ENCODE results near the gene ZNF575. TPM values are rescaled to one million over a fixed set of nuclear protein-coding genes. Genes with fewer than 3 reads are reported as not detected.
A peak's percentile ranks its signal among the peaks of the same experiment; 100 is the strongest.

Gene ZNF575
- total RNA-seq (2021) (0.13 to 0.25 TPM in 2 of 3 replicates, not detected in the other), Bru-seq, nascent RNA (percentile 13 among the genes with signal in this experiment)
- long read RNA-seq, experiment 1, result 0 reads
- long read RNA-seq, experiment 2, result 0 reads
- long read RNA-seq, experiment 3, result 0 reads

DNA sequence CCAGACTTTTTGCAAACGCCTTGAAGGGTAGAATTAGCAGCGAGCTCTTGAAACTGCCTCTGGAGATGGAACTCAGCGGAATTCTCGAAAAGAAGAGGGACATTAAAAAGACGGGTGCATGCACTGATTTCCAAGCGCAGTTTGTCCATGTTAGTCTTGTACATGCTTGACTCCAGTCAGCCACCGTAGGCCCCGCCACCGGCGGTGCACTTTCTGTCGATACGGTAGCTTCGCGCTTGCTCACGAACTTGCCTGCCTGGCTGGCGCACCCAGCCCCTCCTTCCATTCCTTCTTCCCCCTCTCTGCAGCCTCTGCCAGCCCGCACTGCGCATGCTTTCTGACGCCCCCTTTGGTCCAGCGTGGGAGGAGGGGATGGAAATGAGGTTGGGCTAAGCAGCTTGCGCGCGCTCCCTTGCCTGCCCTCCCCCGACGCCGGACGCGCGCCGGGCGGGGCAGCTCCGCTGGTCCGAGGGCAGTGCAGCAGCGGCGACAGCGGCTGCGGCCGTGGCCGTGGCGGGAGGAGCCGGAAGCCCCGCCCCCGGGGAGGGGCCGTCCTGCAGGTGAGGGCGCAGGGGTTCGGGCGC, at the start of gene ZNF575:
TSS of gene ZNF575 (plus strand) at position 227 of the 584 bp plus-strand sequence. CDS start 1,235 bp downstream, outside the sequence.
- POLR2A ChIA-PET, result interaction anchor here (0.6 to 1.7 kb wide), 9 partner anchors 9 to 222 kb away, joined by 3 to 8 read pairs (median 4); partner anchors contain the start of genes PLAUR and SMG9
- CTCF ChIA-PET, result interaction anchor here (0.6 to 4.5 kb wide), 23 partner anchors 9 to 964 kb away, joined by 3 to 140 read pairs (median 6); partner anchors contain the start of genes IRGQ, PHLDB3 and ZNF576
- Mint-ChIP-seq H3K27ac (peak within 1 kb of the TSS; percentile 100), H3K4me1 (peaks cover 18% of the 10 kb centered on the region), H3K9me3 (no peaks in the 10 kb centered on the region), H3K36me3 (peaks cover 7% of the 10 kb centered on the region; the same call in 1 of the 2 replicates), H3K4me3 (peak within 1 kb of the TSS; percentile 95), H3K27me3 (ENCODE audit: low read depth) (peaks cover 25% of the 10 kb centered on the region)
- peak; percentile 96 for DNase-seq (ENCODE audit: low spot score)
- ATAC-seq, result peak; percentile 68
- TF ChIP-seq E2F1 (CRISPR knock-in tag; IDR thresholded peaks at IDR 0.05) (no peak), SMAD4 (CRISPR knock-in tag; IDR thresholded peaks at IDR 0.05) (no peak), HMGA2 (CRISPR knock-in tag; IDR thresholded peaks at IDR 0.05) (no peak), FOXP1 (CRISPR knock-in tag; IDR thresholded peaks at IDR 0.05; ENCODE audit: borderline replicate concordance) (no peak), STAT6 (CRISPR knock-in tag; conservative IDR thresholded peaks at IDR 0.05; ENCODE audit: low read depth) (no peak), SMAD3 (CRISPR knock-in tag; IDR thresholded peaks at IDR 0.05; ENCODE audit: borderline replicate concordance) (peak; percentile 67; the same call in 1 of the 2 replicates), ETV6 (CRISPR knock-in tag; IDR thresholded peaks at IDR 0.05) (peak; percentile 78), NR1H2 (CRISPR knock-in tag; IDR thresholded peaks at IDR 0.05) (no peak), ZNF263 (CRISPR knock-in tag; IDR thresholded peaks at IDR 0.05; ENCODE audit: low read depth) (no peak), TEAD4 (CRISPR knock-in tag; IDR thresholded peaks at IDR 0.05) (no peak), ZBTB43 (CRISPR knock-in tag; IDR thresholded peaks at IDR 0.05) (no peak)
- TF ChIP-seq, protein P1, sequence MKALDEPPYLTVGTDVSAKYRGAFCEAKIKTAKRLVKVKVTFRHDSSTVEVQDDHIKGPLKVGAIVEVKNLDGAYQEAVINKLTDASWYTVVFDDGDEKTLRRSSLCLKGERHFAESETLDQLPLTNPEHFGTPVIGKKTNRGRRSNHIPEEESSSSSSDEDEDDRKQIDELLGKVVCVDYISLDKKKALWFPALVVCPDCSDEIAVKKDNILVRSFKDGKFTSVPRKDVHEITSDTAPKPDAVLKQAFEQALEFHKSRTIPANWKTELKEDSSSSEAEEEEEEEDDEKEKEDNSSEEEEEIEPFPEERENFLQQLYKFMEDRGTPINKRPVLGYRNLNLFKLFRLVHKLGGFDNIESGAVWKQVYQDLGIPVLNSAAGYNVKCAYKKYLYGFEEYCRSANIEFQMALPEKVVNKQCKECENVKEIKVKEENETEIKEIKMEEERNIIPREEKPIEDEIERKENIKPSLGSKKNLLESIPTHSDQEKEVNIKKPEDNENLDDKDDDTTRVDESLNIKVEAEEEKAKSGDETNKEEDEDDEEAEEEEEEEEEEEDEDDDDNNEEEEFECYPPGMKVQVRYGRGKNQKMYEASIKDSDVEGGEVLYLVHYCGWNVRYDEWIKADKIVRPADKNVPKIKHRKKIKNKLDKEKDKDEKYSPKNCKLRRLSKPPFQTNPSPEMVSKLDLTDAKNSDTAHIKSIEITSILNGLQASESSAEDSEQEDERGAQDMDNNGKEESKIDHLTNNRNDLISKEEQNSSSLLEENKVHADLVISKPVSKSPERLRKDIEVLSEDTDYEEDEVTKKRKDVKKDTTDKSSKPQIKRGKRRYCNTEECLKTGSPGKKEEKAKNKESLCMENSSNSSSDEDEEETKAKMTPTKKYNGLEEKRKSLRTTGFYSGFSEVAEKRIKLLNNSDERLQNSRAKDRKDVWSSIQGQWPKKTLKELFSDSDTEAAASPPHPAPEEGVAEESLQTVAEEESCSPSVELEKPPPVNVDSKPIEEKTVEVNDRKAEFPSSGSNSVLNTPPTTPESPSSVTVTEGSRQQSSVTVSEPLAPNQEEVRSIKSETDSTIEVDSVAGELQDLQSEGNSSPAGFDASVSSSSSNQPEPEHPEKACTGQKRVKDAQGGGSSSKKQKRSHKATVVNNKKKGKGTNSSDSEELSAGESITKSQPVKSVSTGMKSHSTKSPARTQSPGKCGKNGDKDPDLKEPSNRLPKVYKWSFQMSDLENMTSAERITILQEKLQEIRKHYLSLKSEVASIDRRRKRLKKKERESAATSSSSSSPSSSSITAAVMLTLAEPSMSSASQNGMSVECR (CRISPR knock-in tag; IDR thresholded peaks at IDR 0.05; ENCODE audit: borderline replicate concordance), result 0 out of 2 replicates have a peak, but pooled peaks have one; percentile 33
- TF ChIP-seq, protein P2, sequence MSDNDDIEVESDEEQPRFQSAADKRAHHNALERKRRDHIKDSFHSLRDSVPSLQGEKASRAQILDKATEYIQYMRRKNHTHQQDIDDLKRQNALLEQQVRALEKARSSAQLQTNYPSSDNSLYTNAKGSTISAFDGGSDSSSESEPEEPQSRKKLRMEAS (CRISPR knock-in tag; IDR thresholded peaks at IDR 0.05), result peak; percentile 61; the same call in 1 of the 2 replicates
- TF ChIP-seq, protein P3, sequence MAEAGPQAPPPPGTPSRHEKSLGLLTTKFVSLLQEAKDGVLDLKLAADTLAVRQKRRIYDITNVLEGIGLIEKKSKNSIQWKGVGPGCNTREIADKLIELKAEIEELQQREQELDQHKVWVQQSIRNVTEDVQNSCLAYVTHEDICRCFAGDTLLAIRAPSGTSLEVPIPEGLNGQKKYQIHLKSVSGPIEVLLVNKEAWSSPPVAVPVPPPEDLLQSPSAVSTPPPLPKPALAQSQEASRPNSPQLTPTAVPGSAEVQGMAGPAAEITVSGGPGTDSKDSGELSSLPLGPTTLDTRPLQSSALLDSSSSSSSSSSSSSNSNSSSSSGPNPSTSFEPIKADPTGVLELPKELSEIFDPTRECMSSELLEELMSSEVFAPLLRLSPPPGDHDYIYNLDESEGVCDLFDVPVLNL (CRISPR knock-in tag; IDR thresholded peaks at IDR 0.05; ENCODE audit: borderline replicate concordance, low read depth), result no peak
- TF ChIP-seq, protein P4, sequence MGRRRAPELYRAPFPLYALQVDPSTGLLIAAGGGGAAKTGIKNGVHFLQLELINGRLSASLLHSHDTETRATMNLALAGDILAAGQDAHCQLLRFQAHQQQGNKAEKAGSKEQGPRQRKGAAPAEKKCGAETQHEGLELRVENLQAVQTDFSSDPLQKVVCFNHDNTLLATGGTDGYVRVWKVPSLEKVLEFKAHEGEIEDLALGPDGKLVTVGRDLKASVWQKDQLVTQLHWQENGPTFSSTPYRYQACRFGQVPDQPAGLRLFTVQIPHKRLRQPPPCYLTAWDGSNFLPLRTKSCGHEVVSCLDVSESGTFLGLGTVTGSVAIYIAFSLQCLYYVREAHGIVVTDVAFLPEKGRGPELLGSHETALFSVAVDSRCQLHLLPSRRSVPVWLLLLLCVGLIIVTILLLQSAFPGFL (CRISPR knock-in tag; IDR thresholded peaks at IDR 0.05; ENCODE audit: borderline replicate concordance), result no peak
- TF ChIP-seq, protein P5, sequence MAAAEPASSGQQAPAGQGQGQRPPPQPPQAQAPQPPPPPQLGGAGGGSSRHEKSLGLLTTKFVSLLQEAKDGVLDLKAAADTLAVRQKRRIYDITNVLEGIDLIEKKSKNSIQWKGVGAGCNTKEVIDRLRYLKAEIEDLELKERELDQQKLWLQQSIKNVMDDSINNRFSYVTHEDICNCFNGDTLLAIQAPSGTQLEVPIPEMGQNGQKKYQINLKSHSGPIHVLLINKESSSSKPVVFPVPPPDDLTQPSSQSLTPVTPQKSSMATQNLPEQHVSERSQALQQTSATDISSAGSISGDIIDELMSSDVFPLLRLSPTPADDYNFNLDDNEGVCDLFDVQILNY (CRISPR knock-in tag; IDR thresholded peaks at IDR 0.05), result peak; percentile 98
- TF ChIP-seq, protein P6, sequence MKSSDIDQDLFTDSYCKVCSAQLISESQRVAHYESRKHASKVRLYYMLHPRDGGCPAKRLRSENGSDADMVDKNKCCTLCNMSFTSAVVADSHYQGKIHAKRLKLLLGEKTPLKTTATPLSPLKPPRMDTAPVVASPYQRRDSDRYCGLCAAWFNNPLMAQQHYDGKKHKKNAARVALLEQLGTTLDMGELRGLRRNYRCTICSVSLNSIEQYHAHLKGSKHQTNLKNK (CRISPR knock-in tag; IDR thresholded peaks at IDR 0.05), result no peak
- TF ChIP-seq, protein P7, sequence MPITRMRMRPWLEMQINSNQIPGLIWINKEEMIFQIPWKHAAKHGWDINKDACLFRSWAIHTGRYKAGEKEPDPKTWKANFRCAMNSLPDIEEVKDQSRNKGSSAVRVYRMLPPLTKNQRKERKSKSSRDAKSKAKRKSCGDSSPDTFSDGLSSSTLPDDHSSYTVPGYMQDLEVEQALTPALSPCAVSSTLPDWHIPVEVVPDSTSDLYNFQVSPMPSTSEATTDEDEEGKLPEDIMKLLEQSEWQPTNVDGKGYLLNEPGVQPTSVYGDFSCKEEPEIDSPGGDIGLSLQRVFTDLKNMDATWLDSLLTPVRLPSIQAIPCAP (CRISPR knock-in tag; IDR thresholded peaks at IDR 0.05), result no peak

Measured in WTC11 (cell line).